GM19455 (cell line): Measurements from ENCODE around the gene SOX18.
A peak's percentile ranks its signal among the peaks of the same experiment; 100 is the strongest.

Experiments
- ATAC-seq: cut with Tn5 transposase; IDR thresholded peaks from one replicate; pipeline ENCODE4 v1.9.1; 2021; ENCODE audit not compliant: unreplicated experiment

Gene SOX18

DNA sequence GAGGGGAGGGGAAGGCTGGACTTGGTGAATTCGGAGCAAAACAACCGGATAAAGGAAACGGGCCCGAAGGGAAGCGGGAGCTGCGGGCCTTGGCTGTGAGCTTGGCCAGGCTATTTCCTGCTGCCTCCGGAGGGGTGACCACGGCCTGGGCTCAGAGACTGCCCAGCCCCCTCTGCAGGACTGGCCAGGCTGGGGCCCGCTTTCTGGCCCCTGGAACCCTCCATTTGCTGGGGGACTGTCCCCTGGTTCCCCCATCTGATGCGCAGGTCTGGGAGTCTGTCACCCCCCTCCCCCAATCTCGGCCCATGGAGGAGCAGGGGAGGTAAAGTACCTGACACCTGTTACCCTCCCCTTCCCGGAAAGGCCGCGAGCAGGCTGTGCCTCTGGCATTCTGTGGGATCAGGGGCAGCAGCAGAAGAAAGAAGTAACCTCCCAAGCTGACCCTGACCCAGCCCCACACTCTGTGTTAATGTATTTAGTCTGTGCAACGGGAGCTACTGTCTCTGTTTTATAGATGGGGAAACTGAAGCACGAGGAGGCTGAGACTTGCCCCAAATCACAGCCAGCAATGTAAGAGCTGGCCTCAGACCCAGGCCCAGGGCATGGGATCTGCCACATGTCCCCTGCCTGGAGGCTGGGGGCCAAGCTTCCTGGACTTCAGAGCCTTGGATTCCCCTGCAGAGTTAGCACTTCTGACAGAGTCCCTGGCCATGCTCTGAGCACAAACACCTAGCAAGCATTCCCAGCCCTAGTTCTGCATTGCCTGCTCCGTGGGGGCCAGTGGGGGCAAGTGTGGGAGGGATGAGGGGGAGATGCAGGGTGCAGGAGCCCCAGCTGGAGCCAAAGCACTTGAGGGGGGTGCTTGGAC lies 9.9 kb downstream of the SOX18 start:
- no peak for ATAC-seq

DNA sequence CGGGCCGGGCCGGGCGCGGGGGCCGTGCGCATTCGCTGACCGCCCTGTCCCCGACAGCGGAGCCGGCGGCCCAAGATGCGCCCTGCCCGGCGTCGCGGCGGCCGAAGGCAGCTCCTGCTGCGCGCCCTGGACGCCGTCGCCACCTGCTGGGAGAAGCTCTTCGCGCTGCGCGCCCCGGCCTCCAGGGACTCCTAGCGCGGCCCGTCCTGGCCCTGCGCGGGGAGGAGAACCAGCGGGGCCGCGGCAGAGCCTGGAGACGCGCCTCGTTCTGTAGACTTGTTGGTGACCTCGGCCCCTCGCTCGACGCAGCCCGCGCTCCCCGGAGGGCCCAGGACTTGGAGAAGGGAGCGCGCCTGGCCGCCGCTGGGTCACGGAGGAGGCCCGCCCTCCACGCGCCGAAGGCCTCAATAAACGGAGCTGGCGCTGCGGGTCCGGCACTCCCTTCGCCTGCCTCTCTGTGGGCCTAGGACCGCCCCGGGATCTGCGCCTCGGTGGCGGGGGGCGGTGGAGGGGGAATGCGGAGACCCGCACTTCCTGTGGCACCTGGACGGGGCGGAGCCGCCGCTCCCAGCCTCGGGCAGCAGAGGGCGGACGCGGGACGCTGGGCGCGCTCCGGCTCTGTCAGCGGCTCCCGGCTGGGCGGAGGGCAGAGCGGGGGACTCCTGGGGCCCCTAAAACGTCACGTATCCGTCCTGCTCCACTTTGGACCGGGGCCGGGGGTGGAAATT lies 10.7 kb downstream of the SOX18 start:
- peak; percentile 45 for ATAC-seq

DNA sequence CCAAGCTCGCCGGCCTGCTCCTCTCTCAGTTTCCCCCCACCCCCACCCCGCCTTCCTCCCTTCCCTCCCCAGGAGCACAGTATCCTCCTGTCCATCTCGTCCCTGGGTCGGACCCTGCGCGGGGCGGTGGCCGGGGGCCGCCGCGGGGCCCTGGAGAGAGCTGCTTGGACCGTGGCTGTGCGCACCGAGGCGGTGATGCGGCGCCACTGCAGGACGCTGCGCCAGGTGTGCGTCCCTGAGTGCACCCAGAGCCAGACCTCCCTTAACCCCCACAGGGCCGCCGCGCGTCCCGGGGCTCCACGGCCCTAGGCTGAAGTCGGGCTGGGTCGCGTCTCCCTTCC lies 11.2 kb downstream of the SOX18 start:
- ATAC-seq = peak; percentile 37

DNA sequence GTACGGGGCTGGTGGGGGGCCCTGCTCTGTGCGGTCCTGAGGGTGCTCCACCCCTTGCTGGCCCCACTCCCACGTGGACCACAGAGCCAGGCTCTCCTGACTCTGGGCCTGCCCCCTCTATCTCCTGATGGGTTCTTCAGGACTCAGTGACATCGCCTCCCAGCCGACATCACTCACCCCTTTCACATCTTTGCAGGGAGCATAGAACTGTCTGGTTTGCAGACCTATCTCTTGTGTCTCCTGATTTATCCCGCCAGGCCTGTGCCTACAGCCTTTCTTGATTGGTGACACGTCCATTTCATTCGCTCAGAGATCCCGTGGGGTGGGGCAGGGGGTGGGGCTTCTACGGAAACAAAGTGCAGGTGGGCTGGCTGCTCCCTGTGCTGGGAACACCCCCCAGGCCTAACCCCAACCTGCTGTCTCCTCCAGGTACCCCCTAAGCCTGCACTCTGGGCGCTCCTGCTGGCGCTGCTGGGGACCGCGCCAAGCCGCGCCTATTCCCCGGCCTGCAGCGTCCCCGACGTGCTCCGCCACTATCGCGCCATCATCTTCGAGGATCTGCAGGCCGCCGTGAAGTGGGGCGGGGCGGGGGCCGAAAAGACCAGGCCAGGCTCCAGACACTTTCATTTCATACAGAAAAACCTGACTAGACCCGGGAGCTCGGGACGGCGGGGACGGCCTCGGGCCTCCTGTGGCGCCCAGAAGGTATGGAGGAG lies 11.8 kb downstream of the SOX18 start:
- ATAC-seq = no peak

DNA sequence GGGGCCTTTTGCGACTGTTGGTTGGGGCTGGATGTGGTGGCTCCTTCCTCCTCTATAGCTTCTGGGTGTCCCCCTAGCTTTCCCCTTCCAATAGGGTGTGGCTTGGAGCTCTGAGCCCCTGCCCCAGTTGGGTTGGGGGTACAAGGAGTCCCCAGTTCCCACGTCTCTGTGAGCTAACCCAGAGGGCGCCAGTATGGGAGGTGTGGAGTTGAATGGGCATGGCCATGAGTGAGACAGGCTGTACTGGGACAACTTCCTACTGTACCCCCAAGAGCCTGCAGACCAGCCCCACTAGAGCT lies 12.3 kb downstream of the SOX18 start:
- no peak for ATAC-seq

DNA sequence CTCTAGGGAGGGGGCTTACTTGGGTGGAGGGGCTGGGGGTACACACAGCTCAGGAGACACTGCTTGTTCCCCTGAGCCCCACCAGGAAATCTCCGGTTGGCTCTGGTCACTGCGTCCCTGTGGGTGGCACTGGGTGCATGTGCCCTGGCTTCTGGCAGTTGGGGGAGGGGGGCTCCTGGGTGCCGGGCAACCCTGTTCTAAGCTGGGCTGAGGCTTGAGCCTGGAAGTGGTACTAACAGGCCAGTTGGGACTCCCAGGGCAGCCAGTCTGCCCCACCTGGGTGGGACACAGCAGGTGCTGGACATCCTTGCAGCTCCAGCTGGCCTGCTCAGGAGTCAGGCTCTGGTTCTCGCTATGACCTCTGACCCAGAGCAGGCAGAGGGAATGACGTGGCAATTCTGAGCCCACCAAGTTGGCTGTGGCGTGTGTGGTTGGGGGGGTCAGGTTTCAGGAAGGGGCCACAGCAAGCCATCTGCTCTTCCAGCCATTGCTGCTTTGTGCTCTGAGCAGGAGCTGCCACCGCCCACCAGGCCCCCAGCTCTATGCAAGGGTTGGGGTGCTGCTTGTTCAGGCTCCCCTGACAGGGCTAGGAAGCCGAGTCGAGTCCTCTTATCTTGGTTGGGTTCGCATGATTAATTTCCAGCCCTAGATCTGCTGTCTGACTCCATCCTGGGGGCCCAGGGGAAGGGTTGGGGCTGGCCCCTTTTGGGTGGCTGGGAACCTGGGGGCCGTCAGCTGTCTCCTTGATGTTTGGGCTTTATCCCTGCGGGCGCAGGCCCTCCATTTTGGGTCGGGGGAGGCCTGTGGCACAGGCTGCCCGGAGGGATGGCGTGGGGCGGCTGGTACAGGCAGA lies 12.9 kb downstream of the SOX18 start:
- ATAC-seq = no peak

DNA sequence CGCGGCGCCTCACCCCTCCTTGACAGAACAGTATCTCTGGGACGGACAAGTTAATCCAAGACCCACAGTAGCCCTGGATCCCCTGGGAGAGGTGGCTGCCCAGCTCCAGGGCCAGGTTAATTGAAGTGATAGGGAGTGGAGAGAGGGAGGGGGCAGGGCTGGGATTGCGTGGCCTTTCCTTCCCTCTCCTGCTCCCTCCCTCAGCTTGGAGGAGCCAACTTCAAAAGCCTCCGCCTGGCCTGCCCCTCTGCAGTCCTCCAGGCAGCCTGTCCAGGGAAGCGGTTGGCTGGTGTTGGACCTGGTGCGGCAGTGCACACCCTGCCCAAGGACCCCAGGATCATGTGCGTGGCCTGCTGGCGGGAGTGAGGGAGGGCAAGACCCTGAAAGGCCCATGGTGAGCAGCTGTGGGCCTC lies 13.5 kb downstream of the SOX18 start, which contains the start of gene C20orf204:
TSS of gene C20orf204 (plus strand) at position 250 of the 413 bp plus-strand sequence. CDS start at position 392, 142 bp downstream.
- no peak for ATAC-seq

DNA sequence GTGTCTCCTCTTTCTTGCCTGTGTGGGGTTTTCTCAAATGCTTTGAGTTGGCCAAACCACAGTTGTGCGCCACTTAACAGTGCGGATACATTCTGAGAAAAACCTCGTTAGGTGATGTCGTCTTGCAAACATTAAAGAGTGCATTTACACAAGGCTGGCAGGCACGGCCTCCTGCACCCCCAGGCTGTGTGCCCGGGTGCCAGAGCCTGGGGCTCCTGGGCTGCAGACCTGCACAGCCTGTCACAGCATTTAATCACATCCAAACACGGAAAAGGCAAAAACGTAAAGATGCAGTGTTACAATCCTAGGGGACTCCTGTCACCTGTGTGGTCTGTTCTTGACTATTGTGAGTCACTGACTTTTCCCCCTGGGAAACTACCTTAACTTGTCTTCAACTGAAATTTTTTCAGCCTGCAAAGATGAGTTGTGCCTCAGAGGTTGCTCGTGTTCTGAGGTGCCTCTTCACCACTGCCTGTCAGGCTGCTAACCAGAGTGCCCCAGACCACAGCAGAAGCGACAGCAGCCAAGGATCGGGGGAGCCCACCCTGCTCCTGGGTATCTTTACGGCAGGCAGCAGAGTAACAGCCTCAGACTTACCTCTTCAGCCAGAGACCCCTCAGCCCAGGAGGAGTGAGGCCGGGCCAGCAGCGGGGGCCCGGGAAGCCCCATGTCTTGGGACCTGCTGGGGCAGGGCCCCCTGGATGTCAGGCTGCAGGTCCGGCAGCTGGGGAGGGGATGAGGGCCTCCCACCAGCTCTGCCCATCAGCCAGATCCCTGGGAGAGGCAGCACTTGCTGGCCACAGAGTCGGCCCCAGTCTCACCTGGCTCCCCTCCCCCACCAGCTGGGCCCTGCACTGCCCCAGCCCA lies 14.1 kb downstream of the SOX18 start:
- no peak for ATAC-seq

DNA sequence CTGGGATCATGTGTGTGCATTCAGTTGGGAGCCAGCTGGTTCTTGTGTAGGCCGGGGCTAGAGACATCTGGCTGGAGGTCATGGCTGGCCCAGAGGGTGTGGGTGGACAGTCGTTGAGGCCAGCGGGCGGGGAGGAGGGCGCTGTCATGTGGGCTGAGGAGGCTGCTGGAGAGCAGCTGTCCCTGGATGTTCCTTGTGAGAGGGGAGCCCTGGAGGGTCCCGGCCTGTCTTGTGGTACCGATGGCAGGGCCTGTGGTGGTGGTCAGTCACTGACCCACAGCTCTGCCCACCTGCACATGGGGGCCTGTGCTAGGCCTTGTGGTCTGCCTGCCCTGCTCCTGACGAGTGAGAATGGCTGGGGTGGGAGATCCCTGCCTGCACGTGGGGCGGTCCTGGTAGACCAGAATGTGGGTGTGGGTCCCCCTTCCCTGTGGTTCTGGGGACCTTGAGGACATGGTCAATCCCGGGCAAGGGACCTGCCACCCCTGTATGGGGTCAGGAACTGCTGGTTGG lies 15.4 kb downstream of the SOX18 start:
- no peak for ATAC-seq

DNA sequence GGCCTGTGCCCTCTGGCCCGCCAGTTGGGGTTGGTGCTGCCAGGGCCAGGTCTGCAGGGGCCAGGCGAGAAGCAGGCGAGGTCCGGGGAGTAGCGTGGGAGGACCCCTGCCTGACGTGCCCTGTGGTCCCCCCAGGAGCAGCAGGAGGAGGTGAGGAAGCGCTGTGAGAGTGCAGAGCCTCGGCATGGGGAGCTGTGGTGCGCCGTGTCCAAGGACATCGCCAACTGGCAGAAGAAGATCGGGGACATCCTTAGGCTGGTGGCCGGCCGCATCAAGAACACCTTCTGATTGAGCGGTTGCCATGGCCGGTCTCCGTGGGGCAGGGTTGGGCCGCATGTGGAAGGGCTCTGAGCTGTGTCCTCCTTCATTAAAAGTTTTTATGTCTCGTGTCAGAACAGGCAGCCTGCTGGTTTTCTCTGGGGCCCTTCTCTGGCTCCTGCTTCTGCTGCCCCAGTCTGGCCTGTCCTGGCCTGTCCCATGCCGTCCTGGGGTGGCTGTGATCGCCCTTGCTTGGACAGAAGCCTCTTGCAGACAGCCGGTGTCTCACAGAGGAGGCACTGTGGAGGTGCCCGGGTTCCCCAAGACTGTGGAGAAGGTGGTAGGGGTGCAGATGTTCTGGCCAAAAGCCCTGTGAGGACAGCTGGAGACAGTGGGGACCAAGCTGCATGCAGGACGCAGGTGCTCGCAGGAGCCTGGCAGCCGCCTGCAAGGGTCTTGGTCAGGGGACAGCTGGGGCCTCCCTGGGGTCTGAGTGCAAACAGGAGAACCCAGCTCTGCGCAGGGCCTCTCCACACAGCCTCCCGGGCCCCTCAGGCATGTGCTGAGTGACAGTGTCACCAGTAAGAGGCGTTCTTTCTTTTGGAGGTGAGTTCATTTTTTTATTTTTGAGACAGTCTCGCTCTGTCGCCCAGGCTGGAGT lies 16.5 kb downstream of the SOX18 start:
- ATAC-seq = no peak

DNA sequence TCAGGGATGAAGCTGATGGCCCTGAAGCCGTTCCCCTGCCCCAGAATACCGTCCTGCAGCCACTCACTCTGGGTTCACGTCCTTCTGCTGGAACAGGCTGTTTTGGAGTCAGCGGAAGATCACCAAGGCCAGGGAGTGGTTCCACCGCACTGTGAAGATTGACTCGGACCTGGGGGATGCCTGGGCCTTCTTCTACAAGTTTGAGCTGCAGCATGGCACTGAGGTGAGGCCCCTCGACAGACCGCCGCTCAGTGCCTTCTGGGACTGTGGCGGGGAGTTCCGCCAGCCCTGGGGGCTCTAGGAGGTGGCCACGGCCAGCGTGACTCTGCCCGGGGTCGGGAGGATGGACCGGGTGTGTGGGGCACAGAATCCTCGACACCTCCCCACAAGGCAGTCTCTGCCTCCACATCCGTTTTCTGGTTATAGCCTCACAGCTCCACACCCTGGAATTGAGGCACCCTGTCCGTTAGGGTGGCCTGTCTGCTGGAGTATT lies 17.6 kb downstream of the SOX18 start:
- no peak for ATAC-seq

DNA sequence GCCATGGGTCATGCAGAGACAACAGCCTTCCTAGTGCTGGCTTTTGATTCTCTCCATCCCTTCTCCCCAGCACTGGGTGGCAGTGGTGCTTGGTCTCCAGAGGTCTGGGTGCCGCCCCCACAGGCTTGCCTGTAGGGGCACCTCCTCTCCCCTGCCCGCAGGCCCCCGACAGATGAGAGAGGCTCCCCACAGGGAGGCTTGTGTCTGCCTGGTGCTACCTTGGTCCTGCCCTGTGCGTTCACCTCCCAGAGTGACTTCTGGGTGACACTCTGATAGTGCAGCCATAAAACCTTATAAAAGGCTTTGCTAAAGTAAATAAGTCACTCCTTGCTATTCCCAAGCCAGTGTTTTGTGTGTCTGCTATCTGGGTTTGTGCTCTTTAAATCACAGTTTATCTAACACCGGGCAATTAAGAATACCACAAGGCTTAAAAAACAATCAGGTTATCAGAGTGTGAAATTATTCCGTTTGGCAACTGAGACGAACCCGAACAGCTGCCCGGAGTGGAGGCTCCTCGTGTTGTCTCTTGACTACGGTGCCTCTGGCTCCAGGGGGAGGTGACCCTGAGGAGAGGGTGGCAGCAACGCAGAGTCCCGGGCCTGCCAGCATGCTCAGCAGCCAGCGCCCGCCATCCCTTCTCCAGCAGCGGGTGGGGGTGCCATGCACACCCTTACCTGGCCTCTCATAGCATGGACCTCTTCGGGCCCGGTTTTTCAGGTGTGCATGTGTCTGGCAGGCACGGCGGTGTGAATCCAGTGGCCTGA lies 18.9 kb downstream of the SOX18 start:
- no peak for ATAC-seq

DNA sequence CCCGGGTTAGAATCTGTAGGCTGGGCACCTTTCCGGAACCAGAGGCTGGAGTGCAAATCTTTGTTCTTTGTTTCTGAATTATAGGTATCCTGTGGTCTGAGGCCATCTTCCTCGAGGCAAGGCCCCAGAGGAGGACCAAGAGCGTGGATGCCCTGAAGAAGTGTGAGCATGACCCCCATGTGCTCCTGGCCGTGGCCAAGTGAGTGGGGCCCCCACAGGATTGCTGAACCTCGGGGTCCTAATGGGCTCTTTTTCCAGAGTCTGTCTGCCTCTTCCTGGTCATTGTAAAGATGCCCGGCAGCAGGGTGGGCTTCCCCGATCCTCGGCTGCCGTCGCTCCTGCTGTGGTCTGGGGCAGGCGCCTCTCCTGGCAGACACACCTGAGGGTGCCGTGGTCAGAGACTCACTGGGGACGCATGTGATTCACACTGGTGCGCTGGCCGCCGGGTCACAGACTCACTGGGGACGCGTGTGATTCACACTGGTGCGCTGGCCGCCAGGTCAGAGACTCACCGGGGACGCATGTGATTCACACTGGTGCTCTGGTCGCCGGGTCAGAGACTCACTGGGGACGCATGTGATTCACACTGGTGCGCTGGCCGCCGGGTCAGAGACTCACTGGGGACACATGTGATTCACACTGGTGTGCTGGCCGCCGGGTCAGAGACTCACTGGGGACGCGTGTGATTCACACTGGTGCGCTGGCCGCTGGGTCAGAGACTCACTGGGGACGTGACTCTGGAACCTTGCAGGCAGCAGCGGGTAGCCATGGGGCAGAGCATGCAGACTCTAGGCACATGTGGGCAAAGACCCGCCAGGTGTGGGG lies 19.9 kb downstream of the SOX18 start:
- no peak for ATAC-seq

DNA sequence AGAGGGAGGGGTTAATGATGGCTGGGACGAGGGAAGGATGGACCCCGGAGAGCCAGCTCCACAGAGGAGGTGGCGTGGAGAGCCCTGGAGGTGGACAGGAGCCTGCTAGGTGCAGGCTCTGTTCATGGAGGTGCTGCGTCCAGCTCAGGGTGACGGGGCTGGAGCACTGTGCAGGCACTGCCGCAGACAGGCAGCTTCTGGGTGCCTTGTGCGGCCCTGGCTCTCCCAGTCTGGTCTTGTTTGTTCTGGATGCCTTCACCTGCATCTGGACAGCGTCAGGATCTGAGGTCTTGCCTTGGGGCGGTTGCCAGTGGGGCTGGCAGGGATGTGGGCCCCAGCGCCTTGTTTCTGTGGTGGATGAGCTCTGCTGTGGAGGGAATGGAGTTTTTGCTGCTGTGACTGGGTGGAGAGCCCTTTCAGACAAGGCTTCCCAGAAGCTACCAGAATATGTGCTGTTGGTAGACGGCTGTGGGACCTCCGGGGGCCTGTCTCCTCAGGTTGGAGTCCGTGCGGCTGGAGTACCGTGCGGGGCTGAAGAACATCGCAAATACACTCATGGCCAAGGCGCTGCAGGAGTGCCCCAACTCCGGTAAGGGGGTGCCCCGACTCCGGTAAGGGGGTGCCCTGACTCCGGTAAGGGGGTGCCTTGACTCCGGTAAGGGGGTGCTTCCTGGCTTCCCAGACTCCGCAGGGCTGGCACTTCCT lies 21.3 kb downstream of the SOX18 start:
- ATAC-seq = no peak

DNA sequence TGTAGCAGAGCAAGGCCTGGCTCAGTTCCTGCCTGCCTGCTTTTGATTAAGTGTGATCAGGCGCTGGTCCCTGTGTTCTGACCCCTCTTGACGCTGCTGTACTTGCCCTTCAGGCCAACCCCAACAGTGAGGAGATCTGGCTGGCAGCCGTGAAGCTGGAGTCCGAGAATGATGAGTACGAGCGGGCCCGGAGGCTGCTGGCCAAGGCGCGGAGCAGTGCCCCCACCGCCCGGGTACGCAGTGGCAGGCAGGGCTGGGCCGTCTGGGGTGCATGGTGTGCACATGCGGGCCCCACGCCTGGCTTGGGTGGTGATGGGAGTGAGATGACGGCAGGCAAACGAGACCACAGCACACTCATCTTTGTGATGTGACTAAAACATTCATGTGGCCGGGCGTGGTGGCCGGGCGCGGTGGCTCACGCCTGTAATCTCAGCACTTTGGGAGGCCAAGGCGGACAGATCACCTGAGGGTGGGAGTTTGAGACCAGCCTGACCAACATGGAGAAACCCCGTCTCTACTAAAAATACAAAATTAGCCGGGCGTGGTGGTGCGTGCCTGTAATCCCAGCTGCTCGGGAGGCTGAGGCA lies 23.5 kb downstream of the SOX18 start:
- ATAC-seq = no peak
